ENCODE measurements around the gene CEP350.

GRCh38 chr1:179971563-179972496, 17.2 kb downstream of the CEP350 start:
- no peak for TF ChIP-seq CTCF (IDR thresholded peaks at IDR 0.05)
- no peak for TF ChIP-seq POLR2A (IDR thresholded peaks at IDR 0.05)
- TF ChIP-seq POLR2AphosphoS5 (IDR thresholded peaks at IDR 0.05): no peak
- no peak for TF ChIP-seq EP300 (IDR thresholded peaks at IDR 0.05)
